ENCODE measurements around the gene ANO4.

ANO4 gene

DNA sequence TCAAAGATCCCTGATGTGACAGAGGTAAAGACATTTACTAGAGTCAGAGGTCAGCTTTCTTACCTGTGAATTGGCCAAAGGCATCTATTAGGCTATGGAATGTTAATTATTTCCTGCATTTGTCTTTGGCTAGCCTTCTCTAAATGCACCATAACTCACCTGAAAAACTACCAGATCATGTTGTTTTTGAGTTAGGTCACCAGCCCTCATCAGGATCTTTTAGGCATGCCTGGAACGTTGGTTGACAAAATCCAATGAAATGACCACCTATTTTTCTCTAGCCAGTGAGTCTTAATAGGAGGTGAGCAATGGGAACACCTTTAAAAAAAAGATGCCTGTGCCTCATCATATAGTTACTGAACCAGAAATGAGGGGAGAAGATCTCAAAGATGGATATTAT lies 46.2 kb downstream of the ANO4 start:
- no peak overlapping the region for H3K4me3 Mint-ChIP-seq
- no peaks in the 10 kb centered on the region for H3K4me1 Mint-ChIP-seq (ENCODE audit: low read depth)
- no peak overlapping the region for H3K27ac Mint-ChIP-seq
- H3K27me3 Mint-ChIP-seq, result peaks cover 4% of the 10 kb centered on the region
- no peaks in the 10 kb centered on the region for H3K36me3 Mint-ChIP-seq (ENCODE audit: low read depth)
- H3K9me3 Mint-ChIP-seq, result peaks cover 5% of the 10 kb centered on the region

GRCh38 chr12:100842156-100842555 lies 47.6 kb downstream of the ANO4 start:
- no peaks in the 10 kb centered on the region for H3K4me1 Mint-ChIP-seq (ENCODE audit: low read depth)
- no peaks in the 10 kb centered on the region for H3K27me3 Mint-ChIP-seq
- H3K36me3 Mint-ChIP-seq (ENCODE audit: low read depth), result no peaks in the 10 kb centered on the region
- H3K4me3 Mint-ChIP-seq, result no peak overlapping the region
- no peak overlapping the region for H3K27ac Mint-ChIP-seq
- peaks cover 5% of the 10 kb centered on the region for H3K9me3 Mint-ChIP-seq

GRCh38 chr12:100843061-100843460 lies 48.5 kb downstream of the ANO4 start:
- no peaks in the 10 kb centered on the region for H3K36me3 Mint-ChIP-seq (ENCODE audit: low read depth)

GRCh38 chr12:100845095-100845494 lies 50.5 kb downstream of the ANO4 start:
- Mint-ChIP-seq H3K36me3 (ENCODE audit: low read depth) (no peaks in the 10 kb centered on the region), H3K4me3 (no peak overlapping the region), H3K9me3 (peaks cover 9% of the 10 kb centered on the region), H3K27ac (no peak overlapping the region), H3K4me1 (ENCODE audit: low read depth) (no peaks in the 10 kb centered on the region), H3K27me3 (no peaks in the 10 kb centered on the region)

More at GRCh38 chr12:100843061-100843460, 48.5 kb downstream of the ANO4 start:
- no peaks in the 10 kb centered on the region for H3K27me3 Mint-ChIP-seq
- no peak overlapping the region for H3K4me3 Mint-ChIP-seq
- H3K9me3 Mint-ChIP-seq, result peaks cover 5% of the 10 kb centered on the region
- H3K4me1 Mint-ChIP-seq (ENCODE audit: low read depth), result no peaks in the 10 kb centered on the region
- H3K27ac Mint-ChIP-seq, result no peak overlapping the region

DNA sequence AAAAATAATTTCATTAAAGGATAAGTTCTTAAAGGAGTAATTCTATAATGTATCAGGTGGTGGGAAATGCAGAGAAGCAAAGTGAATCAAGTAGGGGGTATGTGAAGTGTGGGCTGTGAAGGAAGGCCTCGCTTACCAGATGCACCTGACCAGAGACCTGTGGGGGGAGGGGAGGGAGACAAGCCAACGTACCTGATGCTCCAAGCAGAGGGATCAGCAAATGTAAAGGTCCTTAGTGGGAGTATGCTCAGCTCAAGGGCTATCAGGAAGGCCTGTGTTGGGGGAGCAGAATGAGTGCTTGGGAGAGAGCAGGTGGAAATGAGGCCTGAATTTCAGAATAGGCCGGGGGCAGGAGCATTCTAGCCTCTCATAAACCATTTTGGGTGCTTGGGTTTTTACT lies 57.1 kb downstream of the ANO4 start:
- H3K4me1 Mint-ChIP-seq (ENCODE audit: low read depth), result no peaks in the 10 kb centered on the region
- peaks cover 5% of the 10 kb centered on the region for H3K9me3 Mint-ChIP-seq
- H3K36me3 Mint-ChIP-seq (ENCODE audit: low read depth), result no peaks in the 10 kb centered on the region
- H3K4me3 Mint-ChIP-seq, result no peak overlapping the region
- H3K27me3 Mint-ChIP-seq, result no peaks in the 10 kb centered on the region
- no peak overlapping the region for H3K27ac Mint-ChIP-seq

GRCh38 chr12:100857418-100857817 lies 62.8 kb downstream of the ANO4 start:
- no peaks in the 10 kb centered on the region for H3K4me1 Mint-ChIP-seq (ENCODE audit: low read depth)
- no peak overlapping the region for H3K4me3 Mint-ChIP-seq
- no peaks in the 10 kb centered on the region for H3K36me3 Mint-ChIP-seq (ENCODE audit: low read depth)
- no peak overlapping the region for H3K27ac Mint-ChIP-seq
- peaks cover 10% of the 10 kb centered on the region for H3K9me3 Mint-ChIP-seq
- no peaks in the 10 kb centered on the region for H3K27me3 Mint-ChIP-seq

- no peak overlapping the region for H3K27ac Mint-ChIP-seq
- no peak overlapping the region for H3K4me3 Mint-ChIP-seq
- H3K27me3 Mint-ChIP-seq, result no peaks in the 10 kb centered on the region
- H3K36me3 Mint-ChIP-seq (ENCODE audit: low read depth), result no peaks in the 10 kb centered on the region
- peaks cover 10% of the 10 kb centered on the region for H3K9me3 Mint-ChIP-seq
- no peaks in the 10 kb centered on the region for H3K4me1 Mint-ChIP-seq (ENCODE audit: low read depth)
Measured at GRCh38 chr12:100857971-100858370, 63.4 kb downstream of the ANO4 start.

DNA sequence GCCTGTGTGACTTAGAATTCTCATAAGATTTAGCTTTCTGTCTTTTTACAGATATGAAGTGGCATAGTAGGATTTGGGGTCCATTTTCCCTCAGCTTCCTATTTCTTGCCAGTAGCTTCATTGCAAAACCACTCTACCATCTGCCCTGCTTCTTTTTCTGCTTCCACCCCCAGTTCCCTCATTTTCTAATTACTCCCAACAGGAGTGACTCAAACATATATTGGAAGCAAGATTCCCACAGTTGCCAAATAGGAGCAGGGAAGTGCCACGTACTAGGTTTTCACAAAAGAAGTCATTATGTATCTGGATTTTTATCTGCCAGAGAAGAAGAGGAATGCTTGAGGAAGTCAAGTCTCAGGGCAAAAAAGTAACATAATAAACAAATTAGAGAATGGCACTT lies 64.1 kb downstream of the ANO4 start:
- Mint-ChIP-seq H3K4me1 (ENCODE audit: low read depth) (no peaks in the 10 kb centered on the region), H3K36me3 (ENCODE audit: low read depth) (no peaks in the 10 kb centered on the region), H3K27me3 (no peaks in the 10 kb centered on the region), H3K4me3 (no peak overlapping the region), H3K27ac (no peak overlapping the region), H3K9me3 (peaks cover 10% of the 10 kb centered on the region)

DNA sequence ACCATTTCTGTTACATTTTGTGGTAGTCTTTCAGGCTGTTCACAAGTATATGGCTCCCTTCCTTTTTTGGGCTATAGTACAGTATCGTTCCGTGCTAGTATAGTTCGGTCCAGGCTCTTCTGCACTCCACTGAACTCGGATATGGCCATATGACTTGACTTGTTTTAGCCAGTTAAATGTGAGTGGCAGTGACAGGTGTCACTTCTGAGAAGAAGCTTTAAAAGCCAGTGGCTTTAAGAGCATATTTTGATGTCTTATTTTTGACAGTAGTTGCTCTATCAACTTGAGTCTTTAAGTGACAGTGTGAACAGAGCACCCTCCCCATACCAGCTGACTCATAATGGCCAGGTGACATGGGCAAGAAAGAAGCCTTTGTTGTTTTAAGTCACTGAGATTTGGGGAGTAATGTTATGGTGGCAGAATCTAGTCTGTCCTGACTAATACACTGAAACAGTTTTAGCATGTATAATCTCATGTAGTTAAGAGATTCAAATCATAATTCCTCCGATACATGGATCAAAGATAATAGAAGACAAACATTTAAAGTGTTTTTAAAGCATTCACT lies 64.6 kb downstream of the ANO4 start:
- Mint-ChIP-seq H3K9me3 (peaks cover 10% of the 10 kb centered on the region), H3K27ac (no peak overlapping the region), H3K4me1 (ENCODE audit: low read depth) (no peaks in the 10 kb centered on the region), H3K27me3 (no peaks in the 10 kb centered on the region), H3K4me3 (no peak overlapping the region), H3K36me3 (ENCODE audit: low read depth) (no peaks in the 10 kb centered on the region)

GRCh38 chr12:100860611-100861010 lies 66.0 kb downstream of the ANO4 start:
- no peaks in the 10 kb centered on the region for H3K36me3 Mint-ChIP-seq (ENCODE audit: low read depth)
- H3K9me3 Mint-ChIP-seq, result peaks cover 10% of the 10 kb centered on the region
- H3K4me1 Mint-ChIP-seq (ENCODE audit: low read depth), result no peaks in the 10 kb centered on the region
- no peaks in the 10 kb centered on the region for H3K27me3 Mint-ChIP-seq
- H3K4me3 Mint-ChIP-seq, result no peak overlapping the region
- H3K27ac Mint-ChIP-seq, result no peak overlapping the region

DNA sequence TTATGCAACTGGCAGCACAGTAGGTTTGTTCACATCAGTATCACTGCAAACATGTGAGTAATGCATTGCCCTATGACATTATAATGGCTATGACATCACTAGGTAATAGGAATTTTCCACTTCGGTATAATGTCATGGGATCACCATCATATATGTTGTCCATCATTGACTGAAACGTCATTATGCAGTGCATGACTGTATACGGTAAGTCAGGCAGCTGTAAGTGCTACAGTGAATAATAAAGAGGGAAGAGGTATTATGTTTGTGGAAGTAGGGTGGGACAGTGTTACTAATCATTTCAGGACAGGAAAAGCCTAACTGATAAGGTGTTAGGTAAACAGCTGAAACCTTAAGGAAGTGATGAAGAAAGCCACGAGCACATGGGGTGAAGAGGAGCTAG lies 68.1 kb downstream of the ANO4 start:
- Mint-ChIP-seq H3K4me3 (no peak overlapping the region), H3K9me3 (peaks cover 10% of the 10 kb centered on the region), H3K27me3 (no peaks in the 10 kb centered on the region), H3K36me3 (ENCODE audit: low read depth) (no peaks in the 10 kb centered on the region), H3K4me1 (ENCODE audit: low read depth) (no peaks in the 10 kb centered on the region), H3K27ac (no peak overlapping the region)

DNA sequence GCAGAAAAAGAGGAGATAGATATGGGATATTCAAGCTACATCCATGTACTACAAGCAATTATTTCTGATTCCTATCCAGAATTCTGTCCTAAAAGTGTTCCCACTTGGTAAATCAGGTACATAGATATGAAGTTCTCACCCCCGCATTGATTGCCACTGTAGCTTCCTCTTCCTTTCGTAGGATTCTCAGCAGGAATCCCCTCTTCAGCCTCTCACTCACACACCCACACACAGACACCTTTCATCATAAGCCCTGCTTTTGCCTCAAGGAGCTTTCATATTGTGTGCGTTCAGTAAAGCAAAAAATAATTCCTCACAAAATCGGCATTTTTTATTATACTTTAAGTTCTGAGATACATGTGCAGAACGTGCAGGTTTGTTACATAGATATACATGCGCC lies 69.8 kb downstream of the ANO4 start:
- Mint-ChIP-seq H3K36me3 (ENCODE audit: low read depth) (no peaks in the 10 kb centered on the region), H3K27ac (no peak overlapping the region), H3K9me3 (peaks cover 10% of the 10 kb centered on the region), H3K4me3 (no peak overlapping the region), H3K27me3 (no peaks in the 10 kb centered on the region), H3K4me1 (ENCODE audit: low read depth) (no peaks in the 10 kb centered on the region)

GRCh38 chr12:100867639-100868393 lies 73.2 kb downstream of the ANO4 start:
- Mint-ChIP-seq H3K27ac (no peak overlapping the region), H3K27me3 (no peaks in the 10 kb centered on the region), H3K4me3 (no peak overlapping the region), H3K4me1 (ENCODE audit: low read depth) (no peaks in the 10 kb centered on the region), H3K9me3 (no peaks in the 10 kb centered on the region), H3K36me3 (ENCODE audit: low read depth) (no peaks in the 10 kb centered on the region)

- no peaks in the 10 kb centered on the region for H3K36me3 Mint-ChIP-seq (ENCODE audit: low read depth)
- H3K9me3 Mint-ChIP-seq, result peaks cover 3% of the 10 kb centered on the region
- H3K4me1 Mint-ChIP-seq (ENCODE audit: low read depth), result no peaks in the 10 kb centered on the region
- no peak overlapping the region for H3K27ac Mint-ChIP-seq
- H3K4me3 Mint-ChIP-seq, result no peak overlapping the region
- H3K27me3 Mint-ChIP-seq, result no peaks in the 10 kb centered on the region
Measured at GRCh38 chr12:100868487-100868886, 73.9 kb downstream of the ANO4 start.

- no peaks in the 10 kb centered on the region for H3K36me3 Mint-ChIP-seq (ENCODE audit: low read depth)
- H3K4me3 Mint-ChIP-seq, result no peak overlapping the region
- peaks cover 4% of the 10 kb centered on the region for H3K9me3 Mint-ChIP-seq
- H3K27me3 Mint-ChIP-seq, result no peaks in the 10 kb centered on the region
- no peaks in the 10 kb centered on the region for H3K4me1 Mint-ChIP-seq (ENCODE audit: low read depth)
- H3K27ac Mint-ChIP-seq, result no peak overlapping the region
Measured at GRCh38 chr12:100871195-100871734, 76.7 kb downstream of the ANO4 start.

GRCh38 chr12:100875156-100875555 lies 80.6 kb downstream of the ANO4 start:
- no peaks in the 10 kb centered on the region for H3K36me3 Mint-ChIP-seq (ENCODE audit: low read depth)
- H3K4me1 Mint-ChIP-seq (ENCODE audit: low read depth), result no peaks in the 10 kb centered on the region
- H3K27ac Mint-ChIP-seq, result no peak overlapping the region
- no peak overlapping the region for H3K4me3 Mint-ChIP-seq
- no peaks in the 10 kb centered on the region for H3K27me3 Mint-ChIP-seq
- peaks cover 4% of the 10 kb centered on the region for H3K9me3 Mint-ChIP-seq

Data from stimulated activated naive CD8-positive, alpha-beta T cell treated with anti-CD3 and anti-CD28 coated beads, Interleukin-15, Interleukin-2, amounts not matched to agents 100 ng/mL and 50 ng/mL, for 24 hours (primary cell).